Measurements from ENCODE around the gene NKAPL. TPM values are rescaled to one million over a fixed set of nuclear protein-coding genes. Genes with fewer than 3 reads are reported as not detected.
"Not testable (repeated sequence)": the region's sequence is repeated elsewhere in the genome, so short reads cannot be mapped to it uniquely, and the experiment has no call there.

NKAPL gene
- total RNA-seq, 1 donor from 2014 or later, result not detected

- TF ChIP-seq CTCF (conservative IDR thresholded peaks at IDR 0.05), result no peak
- no peak for DNase-seq (ENCODE audit: extremely low spot score, unreplicated experiment)
- peaks cover 44% of the 10 kb centered on the region for H3K36me3 Mint-ChIP-seq
Measured at GRCh38 chr6:28291573-28291972, 32.5 kb downstream of the NKAPL start.

GRCh38 chr6:28295326-28295725 lies 36.2 kb downstream of the NKAPL start:
- Mint-ChIP-seq H3K4me3 (no peak overlapping the region), H3K27me3 (no peaks in the 10 kb centered on the region), H3K9me3 (peaks cover 4% of the 10 kb centered on the region), H3K4me1 (ENCODE audit: unreplicated experiment) (no peaks in the 10 kb centered on the region), H3K27ac (no peak overlapping the region), H3K36me3 (peaks cover 35% of the 10 kb centered on the region)
- no peak for DNase-seq (ENCODE audit: extremely low spot score, unreplicated experiment)
- TF ChIP-seq CTCF (conservative IDR thresholded peaks at IDR 0.05), result no peak

More at GRCh38 chr6:28291573-28291972, 32.5 kb downstream of the NKAPL start:
- Mint-ChIP-seq H3K9me3 (peaks cover 4% of the 10 kb centered on the region), H3K4me1 (ENCODE audit: unreplicated experiment) (no peaks in the 10 kb centered on the region), H3K27me3 (no peaks in the 10 kb centered on the region), H3K4me3 (no peak overlapping the region), H3K27ac (no peak overlapping the region)

- H3K27me3 Mint-ChIP-seq, result no peaks in the 10 kb centered on the region
- H3K9me3 Mint-ChIP-seq, result peaks cover 3% of the 10 kb centered on the region
- no peak for TF ChIP-seq CTCF (conservative IDR thresholded peaks at IDR 0.05)
- peaks cover 35% of the 10 kb centered on the region for H3K36me3 Mint-ChIP-seq
- H3K4me1 Mint-ChIP-seq (ENCODE audit: unreplicated experiment), result no peaks in the 10 kb centered on the region
- DNase-seq (ENCODE audit: extremely low spot score, unreplicated experiment), result no peak
- H3K4me3 Mint-ChIP-seq, result no peak overlapping the region
- H3K27ac Mint-ChIP-seq, result no peak overlapping the region
Measured at GRCh38 chr6:28296520-28297060, 37.5 kb downstream of the NKAPL start.

GRCh38 chr6:28303570-28303969 lies 44.5 kb downstream of the NKAPL start:
- H3K36me3 Mint-ChIP-seq, result peaks cover 15% of the 10 kb centered on the region
- H3K27me3 Mint-ChIP-seq, result no peaks in the 10 kb centered on the region
- no peak overlapping the region for H3K27ac Mint-ChIP-seq

GRCh38 chr6:28306363-28306762 lies 47.3 kb downstream of the NKAPL start:
- not testable (repeated sequence) for H3K27me3 Mint-ChIP-seq; DNase-seq (ENCODE audit: extremely low spot score, unreplicated experiment); H3K4me1 Mint-ChIP-seq (ENCODE audit: unreplicated experiment); H3K36me3 Mint-ChIP-seq; H3K4me3 Mint-ChIP-seq; H3K27ac Mint-ChIP-seq; H3K9me3 Mint-ChIP-seq

More at GRCh38 chr6:28303570-28303969, 44.5 kb downstream of the NKAPL start:
- no peak for TF ChIP-seq CTCF (conservative IDR thresholded peaks at IDR 0.05)
- Mint-ChIP-seq H3K4me3 (no peak overlapping the region), H3K4me1 (ENCODE audit: unreplicated experiment) (no peaks in the 10 kb centered on the region), H3K9me3 (no peaks in the 10 kb centered on the region)
- DNase-seq (ENCODE audit: extremely low spot score, unreplicated experiment), result no peak

Other genes starting within 250 kb of the NKAPL start
- 4.3 and 8.4 TPM in 2 replicates for gene ZNF165, start 178.7 kb upstream of the NKAPL start, total RNA-seq (ENCODE audit: low replicate concordance)
- 8.9 and 12.1 TPM in 2 replicates for gene ZSCAN16, start 134.7 kb upstream of the NKAPL start, total RNA-seq (ENCODE audit: low replicate concordance)
- 22.1 and 37.5 TPM in 2 replicates for gene ZKSCAN8, start 117.4 kb upstream of the NKAPL start, total RNA-seq (ENCODE audit: low replicate concordance)
- gene ZSCAN9, start 34.0 kb upstream of the NKAPL start, total RNA-seq (ENCODE audit: low replicate concordance), result 16.5 and 27.1 TPM in 2 replicates
- gene ZKSCAN4, start 7.0 kb upstream of the NKAPL start, total RNA-seq (ENCODE audit: low replicate concordance), result 7.8 TPM in 2 replicates
- 10.9 and 16.7 TPM in 2 replicates for gene ZSCAN26, start 7.8 kb downstream of the NKAPL start, total RNA-seq (ENCODE audit: low replicate concordance)
- 3.6 and 7.9 TPM in 2 replicates for gene PGBD1, start 22.3 kb downstream of the NKAPL start, total RNA-seq (ENCODE audit: low replicate concordance)
- gene ZSCAN31, start 76.9 kb downstream of the NKAPL start, total RNA-seq (ENCODE audit: low replicate concordance), result 6.2 TPM in 2 replicates
- 9.3 and 12.6 TPM in 2 replicates for gene ZKSCAN3, start 90.7 kb downstream of the NKAPL start, total RNA-seq (ENCODE audit: low replicate concordance)
- gene ZSCAN12, start 140.4 kb downstream of the NKAPL start, total RNA-seq (ENCODE audit: low replicate concordance), result 9.6 and 12.4 TPM in 2 replicates
- gene ZSCAN23, start 184.2 kb downstream of the NKAPL start, total RNA-seq (ENCODE audit: low replicate concordance), result 10.3 and 11.2 TPM in 2 replicates